Neural cell (in vitro differentiated cells): ENCODE measurements around the gene SEC16A. TPM values are rescaled to one million over a fixed set of nuclear protein-coding genes. Genes with fewer than 3 reads are reported as not detected.

Experiments
- H2AFZ ChIP-seq: fragments of 200-600, 300-800 bp; sonication (generic), shearing (Covaris generic); 2 replicates; pipeline ENCODE4 v1.6.0; 2014; ENCODE audit warnings: low read depth, mild to moderate bottlenecking, antibody characterized with exemption, low read length, moderate library complexity
- H3F3A ChIP-seq: fragments of 200-600 bp; shearing (Covaris generic); 2 replicates; pipeline ENCODE4 v1.6.1; 2016; ENCODE audit warnings: mild to moderate bottlenecking, moderate library complexity, mixed read lengths, antibody characterized with exemption, low read length; ENCODE audit not compliant: insufficient read depth, poor library complexity, severe bottlenecking
- H3K27ac ChIP-seq: fragments of 200-600, 300-800 bp; sonication (generic), shearing (Covaris generic); 2 replicates; pipeline ENCODE4 v1.5.1; 2014; ENCODE audit warnings: mild to moderate bottlenecking, low read length, moderate library complexity
- H3K27me3 ChIP-seq: fragments of 300-800, 200-600 bp; sonication (generic), shearing (Covaris generic); 2 replicates; pipeline ENCODE4 v1.6.0; 2014; ENCODE audit warnings: mild to moderate bottlenecking, low read depth, low read length, moderate library complexity; ENCODE audit not compliant: insufficient read depth
- H3K36me3 ChIP-seq: fragments of 300-800, 200-600 bp; sonication (generic), shearing (Covaris generic); 2 replicates; pipeline ENCODE4 v1.5.1; 2014; ENCODE audit warnings: mild to moderate bottlenecking, antibody characterized with exemption, low read length, moderate library complexity; ENCODE audit not compliant: insufficient read depth
- H3K4me2 ChIP-seq: fragments of 300-800, 200-600 bp; sonication (generic), shearing (Covaris generic); 2 replicates; pipeline ENCODE4 v1.6.0; 2014; ENCODE audit warnings: mild to moderate bottlenecking, low read length
- H3K4me3 ChIP-seq: fragments of 300-800, 200-600 bp; sonication (generic), shearing (Covaris generic); 2 replicates; pipeline ENCODE4 v1.5.1; 2014; ENCODE audit warnings: mild to moderate bottlenecking, low read length, moderate library complexity
- H3K79me2 ChIP-seq: fragments of 200-600 bp; shearing (Covaris generic); replicated peaks from 2 replicates; pipeline ENCODE4 v1.6.0; 2014; ENCODE audit warnings: mild to moderate bottlenecking, low read length, moderate library complexity; ENCODE audit not compliant: insufficient read depth
- H3K9ac ChIP-seq: fragments of 300-800, 200-600 bp; sonication (generic), shearing (Covaris generic); 2 replicates; pipeline ENCODE4 v1.6.1; 2016; ENCODE audit warnings: mild to moderate bottlenecking, low read length, mixed read lengths
- H3K9me2 ChIP-seq: fragments of 200-600 bp; shearing (Covaris generic); 2 replicates; pipeline ENCODE4 v1.6.1; 2016; ENCODE audit warnings: mild to moderate bottlenecking, low read length, mixed read lengths; ENCODE audit not compliant: insufficient read depth
- H3K9me3 ChIP-seq: fragments of 200-600, 300-800 bp; sonication (generic), shearing (Covaris generic); 2 replicates; pipeline ENCODE4 v1.6.1; 2016; ENCODE audit warnings: mild to moderate bottlenecking, mixed run types, low read length, moderate library complexity, mixed read lengths
- H4K20me1 ChIP-seq: fragments of 200-600 bp; shearing (Covaris generic); 2 replicates; pipeline ENCODE4 v1.6.1; 2016; ENCODE audit warnings: mild to moderate bottlenecking, mixed run types; ENCODE audit not compliant: insufficient read depth
- CTCF ChIP-seq: fragments of 450-650 bp; IDR thresholded peaks from 2 replicates; pipeline ENCODE4 v1.5.1; 2014; ENCODE audit warnings: antibody characterized with exemption, mild to moderate bottlenecking, moderate library complexity; ENCODE audit not compliant: poor library complexity, severe bottlenecking
- EP300 ChIP-seq: fragments of 450-650 bp; conservative IDR thresholded peaks from 2 replicates; pipeline ENCODE4 v1.6.1; 2014; ENCODE audit warnings: antibody characterized with exemption, mild to moderate bottlenecking, moderate library complexity; ENCODE audit not compliant: poor library complexity, severe bottlenecking
- EZH2 ChIP-seq: fragments of 200-600, 300-800 bp; shearing (Covaris generic), sonication (generic); IDR thresholded peaks from 2 replicates; pipeline ENCODE4 v1.6.1; 2014; ENCODE audit warnings: antibody characterized with exemption, low read length, borderline replicate concordance, mild to moderate bottlenecking; ENCODE audit not compliant: insufficient read depth, poor library complexity, severe bottlenecking
- MXI1 ChIP-seq: fragments of 450-650 bp; conservative IDR thresholded peaks from 2 replicates; pipeline ENCODE4 v1.6.1; 2014; ENCODE audit warnings: antibody characterized with exemption, mild to moderate bottlenecking; ENCODE audit not compliant: poor library complexity, severe bottlenecking
- POLR2AphosphoS5 ChIP-seq: IDR thresholded peaks from 2 replicates; pipeline ENCODE4 v1.6.1; 2012
- RAD21 ChIP-seq: fragments of 450-650 bp; conservative IDR thresholded peaks from 2 replicates; pipeline ENCODE4 v1.6.1; 2014; ENCODE audit warnings: antibody characterized with exemption, mild to moderate bottlenecking, moderate library complexity
- REST ChIP-seq: IDR thresholded peaks from 2 replicates; pipeline ENCODE4 v1.6.1; 2012; ENCODE audit warnings: borderline replicate concordance
- SMC3 ChIP-seq: fragments of 450-650 bp; conservative IDR thresholded peaks from 2 replicates; pipeline ENCODE4 v1.6.1; 2014; ENCODE audit warnings: antibody characterized with exemption, mild to moderate bottlenecking, moderate library complexity; ENCODE audit not compliant: poor library complexity
- TAF1 ChIP-seq: IDR thresholded peaks from 2 replicates; pipeline ENCODE4 v1.6.1; 2012; ENCODE audit warnings: low read depth
- polyA plus RNA-seq: library from polyadenylated mRNA; depleted of rRNA; stranded (reverse); fragments of >200 nt; gene quantifications from 2 replicates; pipeline ENCODE4 v1.2.3, GENCODE V29; 2014

Gene SEC16A
- polyA plus RNA-seq, 1 donor from 2014 or later: 15.4 TPM

- Histone ChIP-seq H3K4me2 (no peak overlapping the region), H3F3A (no peaks in the 10 kb centered on the region), H3K27ac (no peak overlapping the region), H3K9ac (no peak overlapping the region), H3K9me2 (no peaks in the 10 kb centered on the region), H3K9me3 (no peaks in the 10 kb centered on the region), H3K27me3 (no peaks in the 10 kb centered on the region), H4K20me1 (no peaks in the 10 kb centered on the region), H3K36me3 (no peaks in the 10 kb centered on the region), H2AFZ (no peak overlapping the region), H3K79me2 (peaks cover 34% of the 10 kb centered on the region), H3K4me3 (no peak overlapping the region)
- TF ChIP-seq TAF1: no peak
- TF ChIP-seq MXI1: no peak
- no peak for TF ChIP-seq EP300
- no peak for TF ChIP-seq REST
- TF ChIP-seq RAD21: no peak
- no peak for TF ChIP-seq CTCF
- TF ChIP-seq SMC3: no peak
- no peak for TF ChIP-seq POLR2AphosphoS5
- TF ChIP-seq EZH2: no peak
Measured at GRCh38 chr9:136412962-136413361, 69.9 kb downstream of the SEC16A start.

GRCh38 chr9:136411378-136411777 lies 71.5 kb downstream of the SEC16A start:
- H3K9ac ChIP-seq: peak overlapping the region; percentile 83
- peak overlapping the region; percentile 97 for H3K4me3 ChIP-seq
- no peaks in the 10 kb centered on the region for H3K36me3 ChIP-seq
- no peak overlapping the region for H2AFZ ChIP-seq
- H3K4me2 ChIP-seq: peak overlapping the region; percentile 77
- H3K9me3 ChIP-seq: no peaks in the 10 kb centered on the region
- no peaks in the 10 kb centered on the region for H4K20me1 ChIP-seq
- H3K9me2 ChIP-seq: no peaks in the 10 kb centered on the region
- TF ChIP-seq RAD21: no peak
- no peak for TF ChIP-seq EZH2
- TF ChIP-seq SMC3: no peak
- TF ChIP-seq POLR2AphosphoS5: no peak
- TF ChIP-seq EP300: no peak
- TF ChIP-seq TAF1: no peak
- TF ChIP-seq REST: no peak
- TF ChIP-seq MXI1: no peak
- no peak for TF ChIP-seq CTCF
- H3K27me3 ChIP-seq: no peaks in the 10 kb centered on the region
- H3F3A ChIP-seq: no peaks in the 10 kb centered on the region
- no peak overlapping the region for H3K27ac ChIP-seq
- peaks cover 34% of the 10 kb centered on the region for H3K79me2 ChIP-seq
